HPDE6-E6E7 (cell line): ENCODE measurements around the gene ALKBH2.

Experiments used
- DNase-seq: peaks from one replicate; pipeline ENCODE4 v3.0.0; 2011; ENCODE audit warnings: missing footprints; ENCODE audit errors: extremely low spot score

Gene ALKBH2

GRCh38 chr12:109093022-109093918 is at the start of gene ALKBH2:
Gene ALKBH2, minus strand, starts transcription at chr12:109093472. Its CDS starts 686 bp downstream, at chr12:109092786.
- peak; percentile 90 for DNase-seq

GRCh38 chr12:109140560-109140959 is 47.3 kb upstream of the ALKBH2 start:
- no peak for DNase-seq

GRCh38 chr12:109139791-109140190 is 46.5 kb upstream of the ALKBH2 start:
- no peak for DNase-seq

- no peak for DNase-seq
Measured at GRCh38 chr12:109139360-109139759, 46.1 kb upstream of the ALKBH2 start.

GRCh38 chr12:109137055-109137454 is 43.8 kb upstream of the ALKBH2 start:
- no peak for DNase-seq

GRCh38 chr12:109134186-109134917 is 41.1 kb upstream of the ALKBH2 start:
- DNase-seq: peak; percentile 25

- DNase-seq: no peak
Measured at GRCh38 chr12:109131154-109132050, 38.1 kb upstream of the ALKBH2 start.

GRCh38 chr12:109130297-109131153 is 37.3 kb upstream of the ALKBH2 start:
- DNase-seq: no peak

GRCh38 chr12:109127533-109128242 is 34.4 kb upstream of the ALKBH2 start:
- DNase-seq: no peak

GRCh38 chr12:109126784-109127183 is 33.5 kb upstream of the ALKBH2 start:
- DNase-seq: no peak

GRCh38 chr12:109125791-109126190 is 32.5 kb upstream of the ALKBH2 start:
- no peak for DNase-seq

GRCh38 chr12:109124878-109125648 is 31.8 kb upstream of the ALKBH2 start:
- DNase-seq: no peak

GRCh38 chr12:109121346-109121880 is 28.1 kb upstream of the ALKBH2 start:
- no peak for DNase-seq

- DNase-seq: no peak
Measured at GRCh38 chr12:109120557-109120956, 27.3 kb upstream of the ALKBH2 start.

GRCh38 chr12:109120095-109120494 is 26.8 kb upstream of the ALKBH2 start:
- DNase-seq: no peak

GRCh38 chr12:109116611-109116949 is 23.3 kb upstream of the ALKBH2 start:
- DNase-seq: no peak

GRCh38 chr12:109115758-109116610 is 22.7 kb upstream of the ALKBH2 start, which contains the start of gene ACACB:
Gene ACACB, plus strand, starts transcription at chr12:109116587. Its CDS starts 22,819 bp downstream, at chr12:109139406.
- no peak for DNase-seq

- no peak for DNase-seq
Measured at GRCh38 chr12:109115404-109115757, 22.1 kb upstream of the ALKBH2 start.
